Lower leg skin (tissue), 3 donors: ENCODE data around the gene GRIK5.

Source experiments
- CTCF ChIP-seq, 3 donors: fragments of 450-650 bp; IDR thresholded peaks; one replicate each; pipeline ENCODE4 v1.5.1; 2016; ENCODE audit warnings: antibody characterized with exemption in 3 of 3, mild to moderate bottlenecking in 3 of 3, moderate library complexity in 2 of 3
- POLR2A ChIP-seq, 2 donors: fragments of 450-650 bp; IDR thresholded peaks; one replicate each; pipeline ENCODE4 v1.6.1; 2016 to 2017; ENCODE audit warnings: antibody characterized with exemption in 2 of 2, mild to moderate bottlenecking in 1 of 2, moderate library complexity in 1 of 2

DNA sequence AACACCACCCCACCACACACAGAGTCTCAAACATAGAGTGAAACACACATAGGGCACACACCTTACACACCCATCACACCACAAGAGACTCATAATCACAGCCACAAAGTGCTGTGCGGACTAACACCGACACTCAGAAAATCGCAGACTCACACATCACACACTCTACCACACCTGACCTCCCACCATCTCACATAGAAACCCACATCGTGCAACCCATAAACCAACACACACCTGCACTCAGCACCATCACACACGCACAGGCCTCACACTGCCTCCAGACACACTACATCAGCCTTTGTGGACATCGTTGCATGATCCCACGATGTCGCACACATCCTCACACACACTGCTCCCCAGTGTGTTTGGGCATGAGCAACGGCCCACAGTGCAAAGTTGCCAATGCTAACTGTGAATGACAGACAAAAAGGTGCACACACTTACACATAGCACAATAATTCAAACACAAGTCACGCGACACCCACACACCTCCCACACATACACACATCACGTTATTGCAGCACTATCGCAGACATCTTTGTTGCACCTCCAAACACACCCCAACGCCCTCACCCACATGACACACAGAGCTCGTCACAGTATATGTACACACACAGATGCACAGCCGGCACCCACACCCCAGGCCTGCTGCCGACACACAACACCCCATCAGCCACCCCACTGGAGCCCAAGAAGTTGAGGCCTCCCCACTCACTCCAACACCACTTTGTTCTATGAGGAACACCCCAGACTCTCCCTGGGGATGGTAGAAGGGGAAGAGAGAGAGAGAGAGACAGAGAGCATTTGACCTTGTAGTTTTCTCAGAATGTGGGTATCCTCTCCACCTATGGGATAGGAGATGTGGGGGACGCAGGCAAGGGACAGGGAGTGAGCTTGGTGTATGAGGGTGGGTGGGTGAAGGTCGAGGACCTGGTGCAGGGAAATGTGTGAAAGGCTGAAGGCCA is 74.7 kb downstream of the GRIK5 start:
- TF ChIP-seq CTCF (IDR thresholded peaks at IDR 0.05) = no peak
- TF ChIP-seq POLR2A (IDR thresholded peaks at IDR 0.05) = no peak
